ENCODE data around the gene BTBD3.

DNA sequence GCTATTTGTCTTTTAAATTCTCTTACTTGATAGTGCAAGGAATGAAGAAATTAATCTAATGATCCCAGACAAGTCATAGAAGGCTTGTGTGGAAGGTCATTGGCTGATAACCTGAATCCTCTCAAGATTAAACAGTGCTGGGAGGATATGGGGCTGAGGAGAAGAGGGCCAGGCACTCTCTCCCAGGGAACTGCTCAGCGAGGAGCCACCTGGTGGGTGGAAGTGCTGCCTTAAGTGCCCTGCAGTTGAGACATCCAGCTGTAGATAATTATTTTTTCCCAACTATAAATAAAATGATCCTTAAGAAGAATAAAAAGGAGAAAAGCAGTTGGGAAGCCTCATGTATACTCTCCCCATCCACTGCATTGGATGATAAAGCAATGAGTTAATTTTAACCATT lies 47.9 kb downstream of the BTBD3 start:
- TF ChIP-seq CTCF (IDR thresholded peaks at IDR 0.05; ENCODE audit: low read depth, low read length) (no peak), POLR2A (IDR thresholded peaks at IDR 0.05; ENCODE audit: extremely low read depth, insufficient read length) (no peak)

All from NB4 (cell line).